Hepatocyte (in vitro differentiated cells): ENCODE measurements around the gene ALPL. TPM values are rescaled to one million over a fixed set of nuclear protein-coding genes. Genes with fewer than 3 reads are reported as not detected.

ENCODE experiments used
- DNase-seq: peaks from one replicate; pipeline ENCODE4 v3.0.0-alpha.2; 2016; ENCODE audit warnings: low spot score
- H2AFZ ChIP-seq: fragments of 200-600 bp; sonication (generic); 2 replicates; pipeline ENCODE4 v1.6.0; 2016; ENCODE audit warnings: antibody characterized with exemption, mild to moderate bottlenecking
- H3K27ac ChIP-seq: fragments of 200-600 bp; sonication (generic); 2 replicates; pipeline ENCODE4 v1.5.1; 2016; ENCODE audit warnings: mild to moderate bottlenecking
- H3K27me3 ChIP-seq: fragments of 200-600 bp; sonication (generic); 2 replicates; pipeline ENCODE4 v1.6.1; 2016
- H3K36me3 ChIP-seq: fragments of 200-600 bp; sonication (generic); replicated peaks from 2 replicates; pipeline ENCODE4 v1.5.1; 2016; ENCODE audit warnings: low read depth; ENCODE audit not compliant: insufficient read depth
- H3K4me1 ChIP-seq: fragments of 200-600 bp; sonication (generic); 2 replicates; pipeline ENCODE4 v1.5.1; 2016; ENCODE audit warnings: mild to moderate bottlenecking, moderate library complexity; ENCODE audit not compliant: insufficient read depth
- H3K4me2 ChIP-seq: fragments of 200-600 bp; sonication (generic); 2 replicates; pipeline ENCODE4 v1.6.0; 2016
- H3K4me3 ChIP-seq: fragments of 200-600 bp; sonication (generic); 2 replicates; pipeline ENCODE4 v1.5.1; 2016; ENCODE audit warnings: mild to moderate bottlenecking
- H3K79me2 ChIP-seq: fragments of 200-600 bp; sonication (generic); 2 replicates; pipeline ENCODE4 v1.6.0; 2017; ENCODE audit warnings: mild to moderate bottlenecking
- H3K9me2 ChIP-seq: fragments of 200-600 bp; sonication (generic); replicated peaks from 2 replicates; pipeline ENCODE4 v1.6.0; 2017; ENCODE audit warnings: mild to moderate bottlenecking; ENCODE audit not compliant: insufficient read depth
- H3K9me3 ChIP-seq: fragments of 200-600 bp; sonication (generic); 2 replicates; pipeline ENCODE4 v1.5.1; 2016; ENCODE audit warnings: low read depth, mild to moderate bottlenecking
- H4K20me1 ChIP-seq: fragments of 200-600 bp; sonication (generic); 2 replicates; pipeline ENCODE4 v1.6.0; 2016; ENCODE audit warnings: mild to moderate bottlenecking; ENCODE audit not compliant: insufficient read depth, poor library complexity, severe bottlenecking
- CTCF ChIP-seq: fragments of 200-600 bp; sonication (generic); IDR thresholded peaks from 2 replicates; pipeline ENCODE4 v1.5.1; 2016; ENCODE audit warnings: antibody characterized with exemption, mild to moderate bottlenecking; ENCODE audit not compliant: poor library complexity
- EZH2 ChIP-seq: fragments of 200-600 bp; sonication (generic); IDR thresholded peaks from 2 replicates; pipeline ENCODE4 v1.6.1; 2016; ENCODE audit warnings: antibody characterized with exemption, mild to moderate bottlenecking, borderline replicate concordance
- EZH2phosphoT487 ChIP-seq: fragments of 200-600 bp; sonication (generic); IDR thresholded peaks from one replicate; pipeline ENCODE4 v1.6.1; 2018; ENCODE audit warnings: antibody characterized with exemption, mild to moderate bottlenecking, low read depth, moderate library complexity; ENCODE audit not compliant: unreplicated experiment, severe bottlenecking
- WGBS: methylation state at CpG from one replicate; pipeline ENCODE4 v1.1.6; 2016; ENCODE audit warnings: low lambda C conversion rate; ENCODE audit errors: missing lambda C conversion rate; 5-methylcytosine and 5-hydroxymethylcytosine counted together
- polyA plus RNA-seq: library from polyadenylated mRNA; unstranded; fragments of >200 nt; fragmentation: Nextera tagmentation; extraction: Ambion mirVana; gene quantifications from 2 replicates; pipeline ENCODE4 v1.2.1, GENCODE V29; 2016
- total RNA-seq: library from RNA; depleted of rRNA; stranded (reverse); fragments of >200 nt; gene quantifications from 2 replicates; pipeline ENCODE4 v1.2.3, GENCODE V29; 2014

ALPL gene
- total and polyA plus RNA-seq, 2 experiments from 2014 or later = 2.2 to 6.0 TPM

GRCh38 chr1:21590934-21591333 lies 81.7 kb downstream of the ALPL start:
- Histone ChIP-seq H3K9me3 (no peaks in the 10 kb centered on the region), H3K79me2 (no peaks in the 10 kb centered on the region), H3K4me1 (peaks cover 25% of the 10 kb centered on the region), H4K20me1 (no peaks in the 10 kb centered on the region), H3K36me3 (no peaks in the 10 kb centered on the region), H3K4me3 (no peak overlapping the region), H3K27me3 (no peaks in the 10 kb centered on the region), H2AFZ (no peak overlapping the region), H3K9me2 (no peaks in the 10 kb centered on the region), H3K4me2 (no peak overlapping the region), H3K27ac (no peak overlapping the region)
- WGBS = 77% methylated on average over 13 of the region's 13 CpGs
- DNase-seq = no peak
- no peak for TF ChIP-seq CTCF
- no peak for TF ChIP-seq EZH2phosphoT487
- no peak for TF ChIP-seq EZH2

GRCh38 chr1:21592086-21592865 lies 83.1 kb downstream of the ALPL start:
- H3K4me3 ChIP-seq = no peak overlapping the region
- H3K36me3 ChIP-seq = no peaks in the 10 kb centered on the region
- WGBS = 83% methylated on average over 12 of the region's 12 CpGs
- no peaks in the 10 kb centered on the region for H3K9me3 ChIP-seq
- H2AFZ ChIP-seq = no peak overlapping the region
- no peak for TF ChIP-seq EZH2phosphoT487
- no peak for TF ChIP-seq EZH2
- no peak for TF ChIP-seq CTCF
- no peaks in the 10 kb centered on the region for H3K27me3 ChIP-seq
- no peak for DNase-seq
- no peaks in the 10 kb centered on the region for H3K9me2 ChIP-seq
- H4K20me1 ChIP-seq = no peaks in the 10 kb centered on the region
- no peaks in the 10 kb centered on the region for H3K79me2 ChIP-seq
- H3K4me1 ChIP-seq = peaks cover 14% of the 10 kb centered on the region
- no peak overlapping the region for H3K27ac ChIP-seq
- H3K4me2 ChIP-seq = no peak overlapping the region

- WGBS = 97% methylated on average over 8 of the region's 8 CpGs
- Histone ChIP-seq H3K4me3 (no peak overlapping the region), H3K27ac (no peak overlapping the region), H3K79me2 (no peaks in the 10 kb centered on the region), H3K36me3 (no peaks in the 10 kb centered on the region), H3K9me3 (no peaks in the 10 kb centered on the region), H3K4me1 (peaks cover 13% of the 10 kb centered on the region), H3K4me2 (no peak overlapping the region), H2AFZ (no peak overlapping the region), H3K9me2 (no peaks in the 10 kb centered on the region), H4K20me1 (no peaks in the 10 kb centered on the region), H3K27me3 (no peaks in the 10 kb centered on the region)
- no peak for DNase-seq
- TF ChIP-seq EZH2 = no peak
- no peak for TF ChIP-seq CTCF
- no peak for TF ChIP-seq EZH2phosphoT487
These were observed 84.0 kb downstream of the ALPL start for GRCh38 chr1:21593231-21593630.
